ENCODE results near the gene GJB4. TPM values are rescaled to one million over a fixed set of nuclear protein-coding genes. Genes with fewer than 3 reads are reported as not detected.
"Not testable (repeated sequence)": the region's sequence is repeated elsewhere in the genome, so short reads cannot be mapped to it uniquely, and the experiment has no call there.

The GJB4 gene
- total RNA-seq, 1 donor, result not detected

DNA sequence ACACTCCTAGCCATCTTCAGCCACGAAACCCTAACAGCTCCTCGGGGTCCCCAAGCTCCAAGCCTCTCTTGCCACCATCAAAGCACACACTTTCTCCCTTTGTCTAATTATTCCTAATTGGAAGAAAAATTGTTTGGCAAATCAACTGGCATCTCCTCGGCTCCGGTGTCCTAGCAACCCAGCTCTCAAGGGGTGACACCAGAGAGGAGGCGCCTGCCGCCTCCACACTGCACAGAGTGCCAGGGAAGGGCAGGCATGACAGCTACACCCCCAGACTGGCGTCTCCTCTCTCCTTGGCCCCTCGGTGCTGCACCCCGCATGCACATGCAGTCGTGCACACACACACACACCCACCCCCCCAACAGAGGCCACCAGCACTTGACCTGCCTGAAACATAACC lies 22.8 kb upstream of the GJB4 start:
- H2AFZ ChIP-seq (ENCODE audit: low read length), result no peak overlapping the region
- no peak overlapping the region for H3K4me2 ChIP-seq (ENCODE audit: insufficient read depth, low read length)
- H3K4me3 ChIP-seq (ENCODE audit: insufficient read depth, low read length), result no peak overlapping the region
- H3K4me1 ChIP-seq (ENCODE audit: insufficient read depth, low read length), result no peaks in the 10 kb centered on the region
- H3K79me2 ChIP-seq (ENCODE audit: insufficient read depth, low read length), result no peaks in the 10 kb centered on the region
- H3K27me3 ChIP-seq (ENCODE audit: insufficient read depth, low read length), result no peaks in the 10 kb centered on the region
- H3K36me3 ChIP-seq (ENCODE audit: insufficient read depth, low read length), result no peaks in the 10 kb centered on the region
- H3K27ac ChIP-seq (ENCODE audit: low read depth, low read length), result no peak overlapping the region
- no peak for DNase-seq (ENCODE audit: insufficient read length, low spot score, missing footprints)
- no peaks in the 10 kb centered on the region for H3K9me3 ChIP-seq (ENCODE audit: low read depth, low read length)
- TF ChIP-seq, protein P1, sequence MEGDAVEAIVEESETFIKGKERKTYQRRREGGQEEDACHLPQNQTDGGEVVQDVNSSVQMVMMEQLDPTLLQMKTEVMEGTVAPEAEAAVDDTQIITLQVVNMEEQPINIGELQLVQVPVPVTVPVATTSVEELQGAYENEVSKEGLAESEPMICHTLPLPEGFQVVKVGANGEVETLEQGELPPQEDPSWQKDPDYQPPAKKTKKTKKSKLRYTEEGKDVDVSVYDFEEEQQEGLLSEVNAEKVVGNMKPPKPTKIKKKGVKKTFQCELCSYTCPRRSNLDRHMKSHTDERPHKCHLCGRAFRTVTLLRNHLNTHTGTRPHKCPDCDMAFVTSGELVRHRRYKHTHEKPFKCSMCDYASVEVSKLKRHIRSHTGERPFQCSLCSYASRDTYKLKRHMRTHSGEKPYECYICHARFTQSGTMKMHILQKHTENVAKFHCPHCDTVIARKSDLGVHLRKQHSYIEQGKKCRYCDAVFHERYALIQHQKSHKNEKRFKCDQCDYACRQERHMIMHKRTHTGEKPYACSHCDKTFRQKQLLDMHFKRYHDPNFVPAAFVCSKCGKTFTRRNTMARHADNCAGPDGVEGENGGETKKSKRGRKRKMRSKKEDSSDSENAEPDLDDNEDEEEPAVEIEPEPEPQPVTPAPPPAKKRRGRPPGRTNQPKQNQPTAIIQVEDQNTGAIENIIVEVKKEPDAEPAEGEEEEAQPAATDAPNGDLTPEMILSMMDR (IDR thresholded peaks at IDR 0.05; ENCODE audit: extremely low read depth, low read depth, low read length), result no peak
- H4K20me1 ChIP-seq (ENCODE audit: insufficient read depth, low read length), result no peaks in the 10 kb centered on the region

- H3K79me2 ChIP-seq (ENCODE audit: insufficient read depth, low read length); H3K27me3 ChIP-seq (ENCODE audit: insufficient read depth, low read length); H3K9me3 ChIP-seq (ENCODE audit: low read depth, low read length); H3K27ac ChIP-seq (ENCODE audit: low read depth, low read length); H4K20me1 ChIP-seq (ENCODE audit: insufficient read depth, low read length); H3K36me3 ChIP-seq (ENCODE audit: insufficient read depth, low read length); DNase-seq (ENCODE audit: insufficient read length, low spot score, missing footprints); H3K4me2 ChIP-seq (ENCODE audit: insufficient read depth, low read length); H3K4me3 ChIP-seq (ENCODE audit: insufficient read depth, low read length); H3K4me1 ChIP-seq (ENCODE audit: insufficient read depth, low read length); H2AFZ ChIP-seq (ENCODE audit: low read length): not testable (repeated sequence)
These were observed 22.3 kb upstream of the GJB4 start for GRCh38 chr1:34737236-34737635.

DNA sequence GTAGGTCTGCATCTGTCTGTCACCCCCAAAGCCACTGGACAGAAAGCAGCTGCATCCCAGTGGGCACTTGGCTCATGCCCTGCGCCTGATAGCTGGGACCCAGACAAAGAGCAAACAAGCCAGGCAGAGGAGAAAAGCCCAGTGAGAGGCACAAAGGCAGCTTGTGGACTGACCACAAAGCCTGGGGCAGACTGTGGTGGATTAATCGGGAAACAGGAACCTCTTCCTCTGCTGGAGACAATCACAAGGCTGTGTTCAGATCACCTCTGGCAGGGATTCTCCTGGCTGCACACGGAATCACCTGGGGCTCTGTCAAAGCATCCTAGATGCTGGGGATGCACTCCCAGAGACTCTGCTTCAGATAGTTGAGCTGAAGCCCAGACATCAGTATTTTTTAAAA lies 19.9 kb upstream of the GJB4 start:
- no peaks in the 10 kb centered on the region for H3K79me2 ChIP-seq (ENCODE audit: insufficient read depth, low read length)
- no peak overlapping the region for H2AFZ ChIP-seq (ENCODE audit: low read length)
- no peaks in the 10 kb centered on the region for H3K9me3 ChIP-seq (ENCODE audit: low read depth, low read length)
- no peaks in the 10 kb centered on the region for H3K36me3 ChIP-seq (ENCODE audit: insufficient read depth, low read length)
- no peaks in the 10 kb centered on the region for H3K27me3 ChIP-seq (ENCODE audit: insufficient read depth, low read length)
- H3K27ac ChIP-seq (ENCODE audit: low read depth, low read length), result no peak overlapping the region
- H3K4me3 ChIP-seq (ENCODE audit: insufficient read depth, low read length), result no peak overlapping the region
- peak; percentile 58 for DNase-seq (ENCODE audit: insufficient read length, low spot score, missing footprints)
- H3K4me1 ChIP-seq (ENCODE audit: insufficient read depth, low read length), result no peaks in the 10 kb centered on the region
- no peak overlapping the region for H3K4me2 ChIP-seq (ENCODE audit: insufficient read depth, low read length)
- H4K20me1 ChIP-seq (ENCODE audit: insufficient read depth, low read length), result no peaks in the 10 kb centered on the region
- TF ChIP-seq, protein P1 (IDR thresholded peaks at IDR 0.05; ENCODE audit: extremely low read depth, low read depth, low read length), result no peak

DNA sequence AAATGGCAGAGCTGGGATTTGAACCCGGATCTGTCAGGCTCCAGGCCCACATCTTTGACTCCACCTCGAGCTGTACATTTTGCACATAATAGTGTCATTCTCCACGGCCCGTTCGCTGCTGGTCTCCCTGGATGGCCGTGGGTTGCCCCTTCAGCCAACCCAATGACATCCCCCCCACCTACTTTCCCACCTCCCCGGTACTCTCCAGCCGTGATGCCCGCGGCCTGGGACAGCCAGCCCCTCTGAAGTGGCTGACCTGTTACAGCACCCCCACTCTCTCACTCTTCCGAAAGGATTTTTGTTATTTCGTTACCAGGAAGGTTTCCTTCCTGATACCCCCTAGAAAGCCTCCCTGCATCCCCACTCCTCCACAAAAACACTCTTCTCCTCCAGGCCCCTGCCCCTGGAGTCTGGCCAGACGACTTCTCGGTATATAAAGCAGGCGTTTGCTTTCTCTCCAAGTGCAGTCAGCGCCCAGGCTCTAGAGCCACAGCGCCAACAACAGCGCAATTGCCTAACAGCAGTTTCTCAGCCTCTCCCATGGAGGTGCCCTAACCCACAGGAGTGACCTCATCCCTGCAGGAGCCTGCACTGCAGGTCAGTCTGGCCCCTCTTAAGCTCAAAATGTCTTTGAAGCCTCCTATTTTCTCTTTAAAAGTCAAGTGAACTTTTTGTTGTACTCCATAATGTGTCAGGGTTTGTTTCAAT lies 19.2 kb upstream of the GJB4 start:
- Histone ChIP-seq H3K36me3 (ENCODE audit: insufficient read depth, low read length) (no peaks in the 10 kb centered on the region), H3K27me3 (ENCODE audit: insufficient read depth, low read length) (no peaks in the 10 kb centered on the region), H3K9me3 (ENCODE audit: low read depth, low read length) (no peaks in the 10 kb centered on the region), H3K4me2 (ENCODE audit: insufficient read depth, low read length) (no peak overlapping the region), H3K79me2 (ENCODE audit: insufficient read depth, low read length) (no peaks in the 10 kb centered on the region), H3K4me1 (ENCODE audit: insufficient read depth, low read length) (no peaks in the 10 kb centered on the region), H2AFZ (ENCODE audit: low read length) (no peak overlapping the region), H3K27ac (ENCODE audit: low read depth, low read length) (no peak overlapping the region), H3K4me3 (ENCODE audit: insufficient read depth, low read length) (no peak overlapping the region), H4K20me1 (ENCODE audit: insufficient read depth, low read length) (no peaks in the 10 kb centered on the region)
- no peak for DNase-seq (ENCODE audit: insufficient read length, low spot score, missing footprints)
- TF ChIP-seq, protein P1 (IDR thresholded peaks at IDR 0.05; ENCODE audit: extremely low read depth, low read depth, low read length), result no peak
